ENCODE data around the gene MRC1.
"Not testable (repeated sequence)": the region's sequence is repeated elsewhere in the genome, so short reads cannot be mapped to it uniquely, and the experiment has no call there.

Gene MRC1

GRCh38 chr10:17905491-17905890, 96.3 kb downstream of the MRC1 start:
- DNase-seq (ENCODE audit: low read depth in 3 of 3): no peak

DNA sequence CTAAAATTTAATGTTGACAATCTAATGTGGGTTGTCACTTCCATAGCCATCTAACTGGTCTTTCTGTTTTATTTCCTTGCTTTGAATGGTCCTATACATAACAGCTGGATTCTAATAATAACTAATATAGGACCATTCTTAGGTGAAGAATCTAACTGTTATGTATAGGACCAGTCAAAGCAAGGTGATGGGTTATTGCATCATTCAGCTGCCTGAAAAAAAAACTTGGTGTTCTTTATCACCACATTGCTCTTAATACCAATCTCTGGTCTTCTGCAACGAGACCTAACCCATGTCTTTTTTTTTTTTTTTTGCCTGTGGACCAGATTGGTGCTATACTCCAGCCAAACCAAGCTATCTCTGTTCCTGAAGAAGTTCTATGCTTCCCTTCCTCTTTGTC, 96.9 kb downstream of the MRC1 start:
- no peak for DNase-seq (ENCODE audit: low read depth in 3 of 3)

GRCh38 chr10:17907641-17908040, 98.5 kb downstream of the MRC1 start:
- no peak for DNase-seq (ENCODE audit: low read depth in 3 of 3)

- DNase-seq (ENCODE audit: low read depth in 3 of 3): no peak
Measured at GRCh38 chr10:17910125-17910789, 101.1 kb downstream of the MRC1 start.

- DNase-seq (ENCODE audit: low read depth in 3 of 3): no peak
Measured at GRCh38 chr10:17912754-17913153, 103.6 kb downstream of the MRC1 start.

DNA sequence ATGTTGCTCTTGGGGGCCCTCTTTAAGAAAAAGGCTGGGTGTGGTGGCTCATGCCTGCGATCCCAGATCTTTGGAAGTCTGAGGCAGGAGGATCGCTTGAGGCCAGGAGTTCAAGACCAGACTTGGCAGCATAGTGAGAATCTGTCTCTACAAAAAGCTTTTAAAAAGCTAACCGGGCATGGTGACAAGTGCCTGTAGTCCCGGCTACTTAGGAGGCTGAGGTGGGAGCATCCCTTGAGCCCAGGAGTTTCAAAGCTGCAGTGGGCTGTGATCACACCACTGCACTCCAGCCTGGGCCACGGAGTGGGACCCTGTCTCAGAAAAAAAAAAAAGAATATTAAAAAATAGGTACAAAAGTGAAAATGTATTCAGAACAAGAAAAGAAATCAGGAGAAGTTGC, 104.5 kb downstream of the MRC1 start:
- DNase-seq (ENCODE audit: low read depth in 3 of 3): no peak

- no peak for DNase-seq (ENCODE audit: low read depth in 3 of 3)
Measured at GRCh38 chr10:17914169-17915045, 105.3 kb downstream of the MRC1 start.

GRCh38 chr10:17915181-17915580, 106.0 kb downstream of the MRC1 start:
- DNase-seq (ENCODE audit: low read depth in 3 of 3): no peak

DNA sequence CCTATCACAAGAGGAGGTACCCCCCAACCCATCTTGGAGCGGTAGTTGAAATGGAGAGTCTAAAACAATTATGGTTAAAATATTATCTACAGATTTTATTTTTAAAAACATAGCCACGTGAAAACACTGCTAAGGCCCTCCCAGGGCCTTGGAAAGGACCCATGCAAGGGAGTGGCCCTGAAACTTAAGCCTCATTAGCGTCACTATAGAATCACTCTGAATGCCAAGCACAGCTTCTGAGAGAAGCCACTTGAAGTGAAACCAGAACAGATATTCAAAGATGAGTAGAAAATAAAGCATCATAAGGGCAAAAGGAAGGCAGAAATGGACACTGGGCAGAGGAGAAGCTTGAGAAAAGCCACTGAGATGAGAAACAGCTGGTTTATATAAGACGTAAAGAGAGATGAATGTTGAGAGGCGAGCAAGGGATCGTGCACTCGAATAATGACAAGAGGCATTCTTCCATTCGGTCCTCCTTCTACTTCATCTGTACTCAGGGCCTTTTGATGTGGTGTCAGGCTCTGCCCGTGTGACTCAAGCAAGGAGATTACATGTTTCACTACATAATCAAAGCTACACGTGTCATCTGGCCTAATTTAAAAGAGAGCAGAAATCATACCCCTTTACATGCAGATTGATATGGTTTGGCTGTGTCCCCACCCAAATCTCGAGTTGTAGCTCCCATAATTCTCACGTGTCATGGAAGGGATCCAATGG, 109.2 kb downstream of the MRC1 start:
- DNase-seq (ENCODE audit: low read depth in 3 of 3): no peak

DNA sequence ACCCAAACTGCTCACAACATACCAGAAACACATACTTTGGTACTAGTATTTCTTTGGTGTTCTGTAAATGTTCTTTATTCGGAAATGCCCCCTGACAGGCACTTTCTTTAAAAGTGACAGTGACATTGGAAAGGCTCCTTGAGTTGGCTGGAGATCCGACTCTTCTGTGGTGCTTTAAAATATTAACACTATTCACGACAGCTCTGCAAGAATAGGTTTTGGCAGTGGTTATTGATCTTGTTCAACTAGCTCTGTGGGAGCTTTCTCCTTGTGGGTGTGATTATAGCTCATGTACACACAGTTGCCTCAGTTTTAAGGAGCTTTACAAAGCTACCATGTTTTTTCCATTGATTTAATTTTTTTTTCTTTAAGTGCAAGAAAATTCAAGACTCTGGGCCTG, 112.2 kb downstream of the MRC1 start:
- DNase-seq (ENCODE audit: low read depth in 3 of 3): no peak

DNA sequence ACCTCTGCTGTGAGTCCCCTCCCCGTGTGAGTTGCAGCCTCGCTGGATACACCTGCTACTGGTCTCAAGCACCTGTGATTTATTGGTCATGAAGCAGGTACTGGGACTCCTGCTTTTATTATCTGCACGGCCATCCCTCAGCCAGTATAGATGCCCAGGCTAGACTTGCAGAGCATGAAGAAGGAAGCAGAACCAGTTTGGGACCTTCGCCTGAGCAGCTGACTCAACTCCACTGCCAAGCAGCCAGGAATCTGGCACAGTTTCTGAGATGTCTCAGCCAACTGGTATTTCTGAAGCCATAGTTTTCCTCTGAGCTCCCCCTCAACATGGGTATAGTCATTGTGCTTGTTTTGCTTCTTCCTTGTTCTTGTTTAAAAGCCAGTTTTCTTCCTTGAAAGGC, 114.6 kb downstream of the MRC1 start:
- no peak for DNase-seq (ENCODE audit: low read depth in 3 of 3)

- no peak for DNase-seq (ENCODE audit: low read depth in 3 of 3)
Measured at GRCh38 chr10:17943033-17943745, 134.0 kb downstream of the MRC1 start.

DNA sequence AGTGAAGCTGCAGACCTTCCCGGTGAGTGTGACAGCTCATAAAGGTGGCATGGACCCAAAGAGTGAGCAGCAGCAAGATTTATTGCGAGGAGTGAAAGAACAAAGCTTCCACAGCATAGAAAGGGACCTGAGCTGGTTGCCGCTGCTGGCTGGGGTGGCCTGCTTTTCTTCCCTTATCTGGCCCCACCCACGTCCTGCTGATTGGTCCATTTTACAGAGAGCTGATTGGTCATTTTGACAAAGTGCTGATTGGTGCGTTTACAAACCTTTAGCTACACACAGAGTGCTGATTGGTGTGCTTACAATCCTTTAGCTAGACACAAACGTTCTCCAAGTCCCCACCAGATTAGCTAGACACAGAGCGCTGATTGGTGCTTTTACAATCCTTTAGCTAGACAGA, 141.1 kb downstream of the MRC1 start:
- DNase-seq (ENCODE audit: low read depth in 3 of 3): not testable (repeated sequence)

DNA sequence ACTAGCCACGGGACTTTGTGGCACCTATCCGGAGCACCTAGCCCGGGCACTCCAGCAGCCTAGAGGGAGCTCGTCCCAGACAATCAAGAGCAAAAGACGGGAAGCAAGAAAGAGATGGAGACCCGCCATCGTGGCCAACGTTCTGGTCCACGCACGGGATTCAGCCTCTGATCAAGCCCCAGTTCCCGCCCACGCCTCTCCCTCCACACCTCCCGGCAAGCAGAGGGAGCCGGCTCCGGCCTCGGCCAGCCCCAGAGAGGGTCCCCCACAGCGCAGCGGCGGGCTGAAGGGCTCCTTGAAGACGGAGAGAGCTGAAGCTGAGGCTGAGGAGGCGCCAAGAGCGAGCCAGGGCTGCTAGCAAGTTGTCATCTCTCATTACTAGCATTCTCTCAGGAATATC, 141.6 kb downstream of the MRC1 start:
- no peak for DNase-seq (ENCODE audit: low read depth in 3 of 3)

DNA sequence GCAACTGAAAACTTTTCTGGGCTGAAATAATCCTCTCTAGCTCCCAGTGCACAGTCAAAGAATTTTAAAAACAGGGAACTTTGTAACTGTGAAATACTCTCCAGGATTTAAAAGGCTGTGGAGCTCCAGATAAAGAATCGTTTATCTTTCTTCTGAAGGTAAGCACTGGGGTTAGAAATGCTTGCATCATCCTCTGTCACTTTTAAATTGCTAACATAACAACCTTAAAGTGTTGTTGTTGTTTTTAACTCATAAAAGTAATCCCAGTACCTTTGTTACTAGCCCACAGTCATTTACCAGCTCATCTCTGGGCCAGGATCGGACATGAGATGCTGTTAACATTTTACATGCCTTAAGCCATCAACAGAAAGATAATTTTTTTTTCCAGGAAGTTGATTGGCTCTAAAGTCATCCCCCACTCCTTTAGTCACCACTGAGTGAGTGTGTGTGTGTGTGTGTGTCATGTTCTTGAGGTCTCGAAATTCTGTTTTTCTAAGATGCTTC, 142.8 kb downstream of the MRC1 start, which contains the start of gene SLC39A12:
TSS of gene SLC39A12 (plus strand) at position 51 of the 504 bp plus-strand sequence. CDS start 1,359 bp downstream, outside the sequence.
- no peak for DNase-seq (ENCODE audit: low read depth in 3 of 3)

- not testable (repeated sequence) for DNase-seq (ENCODE audit: low read depth in 3 of 3)
Measured at GRCh38 chr10:17954372-17954771, 145.2 kb downstream of the MRC1 start.

DNA sequence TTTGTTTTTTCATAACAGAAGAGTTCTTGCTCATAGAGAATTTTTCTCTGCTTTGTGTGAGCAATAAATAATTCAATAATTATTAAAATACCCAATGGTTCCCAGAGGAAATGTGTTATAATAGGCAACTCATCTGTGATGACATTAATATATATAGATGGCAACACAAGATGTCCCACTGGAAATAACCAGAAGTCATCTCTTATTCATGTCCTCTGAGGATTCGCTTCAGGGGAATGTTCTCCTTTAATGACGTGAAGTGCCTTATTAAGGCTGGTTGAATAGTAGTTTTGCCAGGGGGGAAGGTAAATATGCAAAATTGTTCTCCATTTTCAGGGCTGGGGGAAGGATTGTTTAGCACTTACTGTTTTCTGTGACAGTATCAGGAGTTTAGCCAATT, 145.7 kb downstream of the MRC1 start:
- no peak for DNase-seq (ENCODE audit: low read depth in 3 of 3)

DNA sequence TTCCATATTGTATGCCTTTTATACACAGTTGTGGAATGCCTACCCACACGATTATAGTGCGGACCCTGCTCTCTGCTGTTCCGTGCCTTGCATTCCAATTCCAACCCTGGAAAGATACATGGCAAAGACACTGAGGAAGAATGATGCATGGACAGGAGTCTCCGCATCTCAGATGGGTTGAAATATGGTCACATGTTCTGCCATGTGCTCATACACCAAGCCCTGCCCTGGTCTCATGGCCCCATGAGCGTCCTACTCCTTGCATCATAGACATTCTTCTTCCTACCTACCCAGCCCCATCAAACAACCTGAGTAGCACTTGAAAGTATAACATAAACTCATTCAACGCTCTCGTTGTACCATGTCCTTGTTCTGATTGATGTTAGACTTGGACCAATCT, 148.9 kb downstream of the MRC1 start:
- DNase-seq (ENCODE audit: low read depth in 3 of 3): no peak

DNA sequence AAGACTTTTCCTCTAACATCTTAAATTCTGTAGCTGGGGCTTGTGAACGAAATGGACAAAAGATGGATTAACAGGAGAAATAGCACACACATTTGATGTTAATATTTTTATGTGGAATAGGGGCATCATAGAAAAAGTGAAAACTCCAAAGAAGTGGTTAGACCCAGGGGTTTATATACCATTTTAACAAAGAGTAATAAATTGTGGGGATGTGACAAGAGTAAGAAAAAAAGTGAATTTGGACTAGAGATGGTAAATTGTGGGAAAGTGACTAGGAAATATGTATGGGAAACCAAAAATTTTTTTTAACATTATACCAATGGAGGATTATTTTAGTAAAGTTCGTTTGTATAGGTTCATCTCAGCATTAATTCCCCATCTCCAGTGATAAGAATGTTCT, 150.7 kb downstream of the MRC1 start:
- DNase-seq (ENCODE audit: low read depth in 3 of 3): no peak

Measured in stimulated activated CD4-positive, alpha-beta T cell treated with anti-CD3 and anti-CD28 coated beads, TNF-alpha, amount 100 ng/mL, for 48 hours (primary cell).